H9 (cell line): ENCODE results near the gene CAMK2B. TPM values are rescaled to one million over a fixed set of nuclear protein-coding genes. Genes with fewer than 3 reads are reported as not detected.

ENCODE experiments used
- DNase-seq: peaks from one replicate; pipeline ENCODE4 v3.0.0-alpha.2; 2017
- H2AFZ ChIP-seq: one replicate; pipeline ENCODE4 v1.6.1; 2013; ENCODE audit warnings: mild to moderate bottlenecking, low read length, control low read depth, moderate library complexity
- H2AK5ac ChIP-seq: 2 replicates; pipeline ENCODE4 v1.6.1; 2013; ENCODE audit warnings: low read length, control low read depth, mixed read lengths; ENCODE audit not compliant: insufficient read length
- H2BK120ac ChIP-seq: one replicate; pipeline ENCODE4 v1.6.1; 2013; ENCODE audit warnings: low read depth, mild to moderate bottlenecking, low read length, control low read depth, inconsistent platforms; ENCODE audit not compliant: poor library complexity, severe bottlenecking
- H2BK12ac ChIP-seq: 2 replicates; pipeline ENCODE4 v1.6.1; 2013; ENCODE audit warnings: low read length, control low read depth, mixed read lengths, low read depth; ENCODE audit not compliant: insufficient read length
- H2BK15ac ChIP-seq: 2 replicates; pipeline ENCODE4 v1.6.1; 2013; ENCODE audit warnings: low read depth, low read length, control low read depth
- H2BK20ac ChIP-seq: one replicate; pipeline ENCODE4 v1.6.1; 2013; ENCODE audit warnings: low read depth, mild to moderate bottlenecking, low read length, control low read depth, inconsistent platforms; ENCODE audit not compliant: poor library complexity, severe bottlenecking
- H2BK5ac ChIP-seq: 2 replicates; pipeline ENCODE4 v1.6.1; 2013; ENCODE audit warnings: low read length, control low read depth, mixed read lengths; ENCODE audit not compliant: insufficient read length
- H3K14ac ChIP-seq: 2 replicates; pipeline ENCODE4 v1.6.1; 2013; ENCODE audit warnings: low read length, control low read depth; ENCODE audit not compliant: insufficient read depth
- H3K18ac ChIP-seq: 2 replicates; pipeline ENCODE4 v1.6.1; 2013; ENCODE audit warnings: low read depth, mild to moderate bottlenecking, mixed read lengths, low read length, control low read depth; ENCODE audit not compliant: insufficient read length
- H3K23ac ChIP-seq: 2 replicates; pipeline ENCODE4 v1.6.1; 2013; ENCODE audit warnings: low read length, control low read depth, mixed read lengths, low read depth; ENCODE audit not compliant: insufficient read length
- H3K23me2 ChIP-seq: 2 replicates; pipeline ENCODE4 v1.6.1; 2013; ENCODE audit warnings: low read depth, mild to moderate bottlenecking, mixed read lengths, low read length, control low read depth; ENCODE audit not compliant: insufficient read length, poor library complexity, severe bottlenecking
- H3K27ac ChIP-seq: 2 replicates; pipeline ENCODE4 v1.5.1; 2013; ENCODE audit warnings: low read length, control low read depth, mixed read lengths, low read depth; ENCODE audit not compliant: insufficient read length
- H3K27me3 ChIP-seq: 2 replicates; pipeline ENCODE4 v1.6.1; 2013; ENCODE audit warnings: low read length, control low read depth, inconsistent platforms; ENCODE audit not compliant: insufficient read depth
- H3K4ac ChIP-seq: 2 replicates; pipeline ENCODE4 v1.6.1; 2013; ENCODE audit warnings: low read depth, mild to moderate bottlenecking, control low read depth, inconsistent platforms, low read length, moderate library complexity
- H3K4me1 ChIP-seq: 2 replicates; pipeline ENCODE4 v1.6.1; 2013; ENCODE audit warnings: low read length, control low read depth, inconsistent platforms; ENCODE audit not compliant: insufficient read depth
- H3K4me2 ChIP-seq: 2 replicates; pipeline ENCODE4 v1.6.1; 2013; ENCODE audit warnings: low read length, control low read depth, mixed read lengths; ENCODE audit not compliant: insufficient read length, insufficient read depth
- H3K56ac ChIP-seq: 2 replicates; pipeline ENCODE4 v1.6.1; 2013; ENCODE audit warnings: low read depth, mild to moderate bottlenecking, mixed read lengths, low read length, control low read depth; ENCODE audit not compliant: insufficient read length
- H3K79me1 ChIP-seq: 2 replicates; pipeline ENCODE4 v1.6.1; 2013; ENCODE audit warnings: low read depth, mild to moderate bottlenecking, moderate library complexity, low read length, control low read depth, inconsistent platforms; ENCODE audit not compliant: insufficient read depth, poor library complexity, severe bottlenecking
- H3K79me2 ChIP-seq: 2 replicates; pipeline ENCODE4 v1.6.1; 2013; ENCODE audit warnings: low read length, control low read depth, inconsistent platforms; ENCODE audit not compliant: insufficient read depth
- H3K9ac ChIP-seq: 2 replicates; pipeline ENCODE4 v1.6.1; 2013; ENCODE audit warnings: low read length, control low read depth, mixed read lengths; ENCODE audit not compliant: insufficient read length; ENCODE audit errors: extremely low read depth
- H3K9me3 ChIP-seq: one replicate; pipeline ENCODE4 v1.6.1; 2013; ENCODE audit warnings: low read depth, low read length, inconsistent platforms; ENCODE audit not compliant: control insufficient read depth
- H3T11ph ChIP-seq: one replicate; pipeline ENCODE4 v1.6.1; 2013; ENCODE audit warnings: mild to moderate bottlenecking, low read length, control low read depth, inconsistent platforms
- H4K20me1 ChIP-seq: one replicate; pipeline ENCODE4 v1.6.1; 2013; ENCODE audit not compliant: control insufficient read depth, insufficient read length, insufficient read depth
- H4K5ac ChIP-seq: 2 replicates; pipeline ENCODE4 v1.6.1; 2013; ENCODE audit warnings: low read depth, mild to moderate bottlenecking, mixed read lengths, low read length, control low read depth; ENCODE audit not compliant: insufficient read length
- H4K8ac ChIP-seq: replicated peaks from 2 replicates; pipeline ENCODE4 v1.6.1; 2013; ENCODE audit warnings: low read length, control low read depth, mixed read lengths, low read depth; ENCODE audit not compliant: insufficient read length
- H4K91ac ChIP-seq: 2 replicates; pipeline ENCODE4 v1.6.1; 2013; ENCODE audit warnings: low read depth, mild to moderate bottlenecking, moderate library complexity, mixed read lengths, low read length, control low read depth; ENCODE audit not compliant: insufficient read length
- H3K27ac Mint-ChIP-seq, 3 experiments: 2 replicates in 2 of 3; 3 replicates in 1 of 3; pipeline ENCODE4 v1.8.0; 2020 to 2021; ENCODE audit warnings: mixed read lengths in 3 of 3, mild to moderate bottlenecking in 1 of 3, moderate library complexity in 1 of 3
- H3K27me3 Mint-ChIP-seq: 2 replicates; pipeline ENCODE4 v1.8.0; 2021; ENCODE audit warnings: low read depth, mild to moderate bottlenecking, moderate library complexity, mixed read lengths
- H3K36me3 Mint-ChIP-seq, 3 experiments: 2 replicates in 2 of 3; 3 replicates in 1 of 3; pipeline ENCODE4 v1.8.0; 2020 to 2021; ENCODE audit warnings: low read depth in 3 of 3, mixed read lengths in 3 of 3; ENCODE audit not compliant: insufficient read depth in 1 of 3
- H3K4me1 Mint-ChIP-seq, 2 experiments: 2 replicates each; pipeline ENCODE4 v1.8.0; 2020; ENCODE audit warnings: mixed read lengths in 2 of 2
- H3K4me3 Mint-ChIP-seq, 2 experiments: 2 replicates in 1 of 2; 3 replicates in 1 of 2; pipeline ENCODE4 v1.8.0; 2020 to 2021; ENCODE audit warnings: mild to moderate bottlenecking in 2 of 2, mixed read lengths in 2 of 2, moderate library complexity in 1 of 2
- H3K9me3 Mint-ChIP-seq, 2 experiments: 2 replicates in 1 of 2; 3 replicates in 1 of 2; pipeline ENCODE4 v1.8.0; 2020; ENCODE audit warnings: mild to moderate bottlenecking in 2 of 2, mixed read lengths in 2 of 2, moderate library complexity in 1 of 2
- CTCF ChIP-seq: fragments of 200-600 bp; sonication (generic); conservative IDR thresholded peaks from 3 replicates; pipeline ENCODE4 v1.8.0; 2021; ENCODE audit warnings: antibody characterized with exemption, mild to moderate bottlenecking
- WGBS: extraction: QIAGEN DNeasy Blood & Tissue Kit; methylation state at CpG from one replicate; pipeline ENCODE4 v1.1.7; 2013; ENCODE audit warnings: missing lambda C conversion rate, low lambda C conversion rate, mixed read lengths; ENCODE audit not compliant: insufficient read length; ENCODE audit errors: extremely low coverage; 5-methylcytosine and 5-hydroxymethylcytosine counted together
- total RNA-seq: library from RNA; stranded (reverse); gene quantifications from 2 replicates; pipeline ENCODE4 v1.2.1, GENCODE V29; 2021

The CAMK2B gene
- total RNA-seq, 1 experiment from 2014 or later = 0.17 TPM

GRCh38 chr7:44320794-44321371, 4.5 kb downstream of the CAMK2B start:
- Histone ChIP-seq H3K9ac (no peak overlapping the region), H3K56ac (no peak overlapping the region), H2AK5ac (no peak overlapping the region), H2AFZ (no peak overlapping the region), H3K4me2 (no peak overlapping the region), H2BK20ac (no peak overlapping the region), H3K14ac (no peak overlapping the region), H3K23me2 (peaks cover 5% of the 10 kb centered on the region), H3K79me2 (no peaks in the 10 kb centered on the region), H3K27ac (no peak overlapping the region), H4K91ac (no peak overlapping the region), H4K20me1 (no peaks in the 10 kb centered on the region), H3K79me1 (no peaks in the 10 kb centered on the region), H4K8ac (no peak overlapping the region), H3K23ac (no peak overlapping the region), H3T11ph (no peak overlapping the region), H4K5ac (no peak overlapping the region), H2BK12ac (no peak overlapping the region), H2BK5ac (no peak overlapping the region), H3K18ac (no peak overlapping the region), H3K4ac (no peak overlapping the region), H2BK120ac (no peak overlapping the region), H3K9me3 (no peaks in the 10 kb centered on the region), H2BK15ac (no peak overlapping the region), H3K4me1 (no peaks in the 10 kb centered on the region), H3K27me3 (peaks cover 18% of the 10 kb centered on the region; the same call in 1 of the 2 replicates)
- no peaks in the 10 kb centered on the region; a peak in 1 of 7 replicates for H3K36me3 Mint-ChIP-seq
- no peak overlapping the region for H3K4me3 Mint-ChIP-seq
- no peak for TF ChIP-seq CTCF
- peaks cover 10 to 18% of the 10 kb centered on the region in 2 experiments for H3K4me1 Mint-ChIP-seq
- no CpG with 5 or more reads among the region's 15 CpGs for WGBS
- no peak overlapping the region for H3K27ac Mint-ChIP-seq
- no peaks in the 10 kb centered on the region; a peak in 1 of 5 replicates for H3K9me3 Mint-ChIP-seq
- peaks cover 62% of the 10 kb centered on the region for H3K27me3 Mint-ChIP-seq
- DNase-seq = no peak
